Measurements from ENCODE around the gene C19orf12. TPM values are rescaled to one million over a fixed set of nuclear protein-coding genes. Genes with fewer than 3 reads are reported as not detected.
A peak's percentile ranks its signal among the peaks of the same experiment; 100 is the strongest.
"Not testable (repeated sequence)": the region's sequence is repeated elsewhere in the genome, so short reads cannot be mapped to it uniquely, and the experiment has no call there.

Gene C19orf12
- total RNA-seq, 1 donor from 2014 or later: 9.7 TPM

DNA sequence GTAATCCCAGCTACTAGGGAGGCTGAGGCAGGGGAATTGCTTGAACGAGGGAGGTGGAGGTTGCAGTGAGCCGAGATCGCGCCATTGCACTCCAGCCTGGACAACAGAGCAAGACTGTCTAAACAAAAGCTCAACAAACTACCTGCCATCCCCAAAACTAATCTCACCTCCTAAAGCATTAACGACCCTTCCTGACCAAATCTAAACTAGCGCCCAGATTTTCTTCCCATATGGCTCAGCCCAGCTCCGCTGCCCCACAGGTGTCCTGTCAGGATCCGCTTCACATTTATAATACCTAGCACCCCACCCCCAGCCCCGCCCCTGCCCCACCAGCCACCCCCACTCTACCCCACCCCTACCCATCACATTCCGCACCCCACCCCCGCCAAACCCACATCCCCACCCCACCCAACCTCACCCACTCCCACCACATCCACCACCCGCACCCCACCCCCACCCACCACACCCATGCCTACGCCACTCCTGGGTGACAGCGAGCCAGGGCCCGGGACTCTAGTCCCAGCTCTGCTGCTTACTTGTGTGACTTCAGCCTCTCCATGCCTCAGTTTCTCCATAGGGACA lies 599 bp downstream of the C19orf12 start:
- Histone ChIP-seq H3K4me3 (ENCODE audit: low read depth, low read length) (peak overlapping the region; percentile 71), H3K36me3 (ENCODE audit: control insufficient read depth, insufficient read depth, low read length) (no peaks in the 10 kb centered on the region), H3K27me3 (ENCODE audit: control insufficient read depth, insufficient read depth, low read length) (no peaks in the 10 kb centered on the region)
- DNase-seq (ENCODE audit: low read depth) (peak; percentile 7), FAIRE-seq (no peak)
- TF ChIP-seq CTCF (IDR thresholded peaks at IDR 0.05; ENCODE audit: insufficient read depth, low read length, severe bottlenecking): no peak

- H3K27me3 ChIP-seq (ENCODE audit: control insufficient read depth, insufficient read depth, low read length): no peaks in the 10 kb centered on the region
- no peak overlapping the region for H3K4me3 ChIP-seq (ENCODE audit: low read depth, low read length)
- DNase-seq (ENCODE audit: low read depth) (no peak), FAIRE-seq (no peak)
- peaks cover 1% of the 10 kb centered on the region for H3K36me3 ChIP-seq (ENCODE audit: control insufficient read depth, insufficient read depth, low read length)
- no peak for TF ChIP-seq CTCF (IDR thresholded peaks at IDR 0.05; ENCODE audit: insufficient read depth, low read length, severe bottlenecking)
Measured at GRCh38 chr19:29712744-29713516, 2.1 kb downstream of the C19orf12 start.

GRCh38 chr19:29711584-29712132 lies 3.4 kb downstream of the C19orf12 start:
- Histone ChIP-seq H3K4me3 (ENCODE audit: low read depth, low read length) (no peak overlapping the region), H3K27me3 (ENCODE audit: control insufficient read depth, insufficient read depth, low read length) (no peaks in the 10 kb centered on the region), H3K36me3 (ENCODE audit: control insufficient read depth, insufficient read depth, low read length) (peaks cover 1% of the 10 kb centered on the region)
- no peak for TF ChIP-seq CTCF (IDR thresholded peaks at IDR 0.05; ENCODE audit: insufficient read depth, low read length, severe bottlenecking)
- FAIRE-seq: no peak
- DNase-seq (ENCODE audit: low read depth): no peak

GRCh38 chr19:29709440-29709798 lies 5.6 kb downstream of the C19orf12 start:
- H3K27me3 ChIP-seq (ENCODE audit: control insufficient read depth, insufficient read depth, low read length); H3K4me3 ChIP-seq (ENCODE audit: low read depth, low read length); FAIRE-seq; H3K36me3 ChIP-seq (ENCODE audit: control insufficient read depth, insufficient read depth, low read length); DNase-seq (ENCODE audit: low read depth): not testable (repeated sequence)

DNA sequence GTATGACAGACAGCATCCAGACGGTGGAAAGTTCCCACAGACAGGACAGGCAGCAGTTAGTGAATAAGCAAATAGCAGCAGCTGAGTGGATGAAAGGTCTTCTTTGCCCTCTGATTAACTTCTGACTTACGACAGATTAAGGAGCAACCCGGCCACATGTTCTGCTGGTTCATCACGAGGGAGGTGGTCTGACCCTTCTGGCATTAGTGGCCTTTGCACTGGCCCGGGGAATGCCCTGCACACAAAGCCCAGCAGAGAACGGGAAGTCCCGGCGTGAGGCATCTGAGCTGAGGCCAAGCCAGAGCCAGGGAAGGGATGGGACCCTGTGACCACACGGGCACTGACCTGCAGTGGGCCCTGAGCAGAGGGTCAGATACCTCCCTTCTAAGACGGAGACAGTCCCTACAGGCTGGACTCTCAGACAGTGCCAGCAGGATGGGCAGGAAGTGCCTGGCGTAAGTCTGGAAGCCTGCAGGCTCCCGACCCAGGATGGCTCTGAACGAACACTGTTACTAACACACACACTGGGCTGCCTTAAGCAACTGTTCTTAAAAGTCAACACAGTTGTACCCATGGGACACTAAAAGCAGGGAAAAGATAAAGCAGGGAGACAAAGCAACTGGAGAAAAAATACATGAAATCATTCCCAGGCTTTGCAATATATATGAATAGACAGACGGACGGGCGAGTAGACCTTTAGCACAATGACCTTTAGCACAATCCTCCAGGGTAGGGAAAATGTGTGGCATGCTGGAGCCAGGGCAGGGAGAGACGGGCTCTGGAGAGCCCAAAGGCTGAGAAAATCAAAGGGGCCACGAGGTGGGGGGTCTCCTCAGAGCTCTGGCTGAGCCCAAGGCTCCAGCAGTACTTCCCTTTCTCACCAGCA lies 6.3 kb downstream of the C19orf12 start:
- Histone ChIP-seq H3K36me3 (ENCODE audit: control insufficient read depth, insufficient read depth, low read length) (peaks cover 1% of the 10 kb centered on the region), H3K27me3 (ENCODE audit: control insufficient read depth, insufficient read depth, low read length) (no peaks in the 10 kb centered on the region), H3K4me3 (ENCODE audit: low read depth, low read length) (no peak overlapping the region)
- no peak for TF ChIP-seq CTCF (IDR thresholded peaks at IDR 0.05; ENCODE audit: insufficient read depth, low read length, severe bottlenecking)
- no peak for FAIRE-seq
- DNase-seq (ENCODE audit: low read depth): no peak

GRCh38 chr19:29706635-29707034 lies 8.4 kb downstream of the C19orf12 start:
- peaks cover 1% of the 10 kb centered on the region for H3K36me3 ChIP-seq (ENCODE audit: control insufficient read depth, insufficient read depth, low read length)
- H3K4me3 ChIP-seq (ENCODE audit: low read depth, low read length): no peak overlapping the region
- no peak for TF ChIP-seq CTCF (IDR thresholded peaks at IDR 0.05; ENCODE audit: insufficient read depth, low read length, severe bottlenecking)
- H3K27me3 ChIP-seq (ENCODE audit: control insufficient read depth, insufficient read depth, low read length): no peaks in the 10 kb centered on the region
- DNase-seq (ENCODE audit: low read depth) (no peak), FAIRE-seq (no peak)
